RPMI8226 (cell line): Measurements from ENCODE around the gene MAPRE3.
"Not testable (repeated sequence)": the region's sequence is repeated elsewhere in the genome, so short reads cannot be mapped to it uniquely, and the experiment has no call there.

Experiments
- DNase-seq: peaks from one replicate; pipeline ENCODE4 v3.0.0-alpha.2; 2015

Gene MAPRE3

GRCh38 chr2:27071990-27072830, 101.8 kb downstream of the MAPRE3 start:
- no peak for DNase-seq

- no peak for DNase-seq
These were observed 102.5 kb downstream of the MAPRE3 start for GRCh38 chr2:27072920-27073319.

- DNase-seq: peak; percentile 29
These were observed 103.3 kb downstream of the MAPRE3 start for GRCh38 chr2:27073782-27074181.

GRCh38 chr2:27074738-27075565, 104.5 kb downstream of the MAPRE3 start:
- DNase-seq: peak; percentile 78

GRCh38 chr2:27075566-27075871, 105.1 kb downstream of the MAPRE3 start:
- DNase-seq: not testable (repeated sequence)

GRCh38 chr2:27076323-27076722, 105.9 kb downstream of the MAPRE3 start:
- DNase-seq: no peak
